Spinal cord (tissue), 10 donors: ENCODE measurements around the gene CLCNKA. TPM values are rescaled to one million over a fixed set of nuclear protein-coding genes. Genes with fewer than 3 reads are reported as not detected.
"Not testable (repeated sequence)": the region's sequence is repeated elsewhere in the genome, so short reads cannot be mapped to it uniquely, and the experiment has no call there.

Experiments
- DNase-seq, 6 donors: peaks; one replicate each; pipeline versions ENCODE4 v3.0.0 to v3.0.0-alpha.2; 2013 to 2015; ENCODE audit warnings: low spot score in 6 of 6, low read depth in 4 of 6
- H3K27ac ChIP-seq: one replicate; pipeline ENCODE4 v1.5.1; 2013; ENCODE audit warnings: low read depth, low read length, control low read depth
- H3K27me3 ChIP-seq: one replicate; pipeline ENCODE4 v1.6.1; 2013; ENCODE audit warnings: low read length; ENCODE audit not compliant: control insufficient read depth, insufficient read depth
- H3K36me3 ChIP-seq: one replicate; pipeline ENCODE4 v1.6.1; 2013; ENCODE audit warnings: low read length; ENCODE audit not compliant: control insufficient read depth, insufficient read depth
- H3K4me1 ChIP-seq: one replicate; pipeline ENCODE4 v1.6.1; 2013; ENCODE audit warnings: low read length; ENCODE audit not compliant: control insufficient read depth, insufficient read depth
- H3K4me3 ChIP-seq: one replicate; pipeline ENCODE4 v1.5.1; 2013; ENCODE audit warnings: low read depth, low read length, control low read depth
- H3K9me3 ChIP-seq: one replicate; pipeline ENCODE4 v1.6.1; 2013; ENCODE audit warnings: low read length; ENCODE audit not compliant: control insufficient read depth, insufficient read depth
- WGBS: methylation state at CpG from one replicate; pipeline ENCODE4 v1.1.5; 2013; ENCODE audit warnings: missing lambda C conversion rate; ENCODE audit not compliant: insufficient coverage; 5-methylcytosine and 5-hydroxymethylcytosine counted together
- polyA plus RNA-seq, 2 donors: library from polyadenylated mRNA; unstranded; fragments of 120-200 nt; gene quantifications; one replicate each; pipeline ENCODE4 v1.2.1, GENCODE V29; 2013; ENCODE audit not compliant: insufficient read length in 2 of 2
- total RNA-seq, 2 donors: library from RNA; depleted of rRNA in 1 of 2; stranded (reverse); fragments of 120-200 nt in 1 of 2; fragments of >200 nt in 1 of 2; gene quantifications; one replicate each; pipeline versions ENCODE4 v1.2.3 to v1.2.4, GENCODE V29; 2013 to 2014
- donor health status: healthy.

The CLCNKA gene
- total and polyA plus RNA-seq, 4 donors, result 0.10 to 1.8 (median 1.0) TPM; not detected in 1

DNA sequence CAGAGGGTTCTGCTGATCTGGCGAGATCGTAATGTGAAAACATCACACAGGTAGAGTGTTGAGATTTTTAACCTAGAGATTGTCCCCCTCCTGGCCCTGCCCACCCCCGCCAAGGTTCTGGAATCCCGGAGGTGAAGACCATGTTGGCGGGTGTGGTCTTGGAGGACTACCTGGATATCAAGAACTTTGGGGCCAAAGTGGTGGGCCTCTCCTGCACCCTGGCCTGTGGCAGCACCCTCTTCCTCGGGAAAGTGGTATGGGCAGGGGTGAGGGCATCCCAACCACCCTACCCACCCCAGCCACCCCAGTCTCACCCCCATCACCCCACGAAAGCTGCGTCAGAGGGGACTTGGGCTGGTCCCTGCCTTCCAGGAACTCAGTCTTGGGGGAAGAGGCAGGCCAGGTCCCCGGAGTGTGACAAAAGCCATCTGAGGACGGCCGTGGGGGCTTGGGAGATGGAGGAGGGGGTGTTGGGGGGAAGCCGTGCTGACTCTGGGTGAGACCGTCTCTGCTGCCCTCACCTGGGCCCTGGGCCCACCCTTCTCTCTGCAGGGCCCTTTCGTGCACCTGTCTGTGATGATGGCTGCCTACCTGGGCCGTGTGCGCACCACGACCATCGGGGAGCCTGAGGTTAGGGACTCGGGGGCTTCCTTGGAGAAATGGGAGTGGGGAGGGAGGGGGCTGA, 26.1 kb downstream of the CLCNKA start:
- WGBS, result 53% methylated on average over 7 of the region's 19 CpGs
- Histone ChIP-seq H3K9me3 (no peaks in the 10 kb centered on the region), H3K27me3 (peaks cover 3% of the 10 kb centered on the region), H3K4me3 (no peak overlapping the region), H3K36me3 (no peaks in the 10 kb centered on the region), H3K4me1 (peaks cover 14% of the 10 kb centered on the region), H3K27ac (no peak overlapping the region)
- no peak for DNase-seq

DNA sequence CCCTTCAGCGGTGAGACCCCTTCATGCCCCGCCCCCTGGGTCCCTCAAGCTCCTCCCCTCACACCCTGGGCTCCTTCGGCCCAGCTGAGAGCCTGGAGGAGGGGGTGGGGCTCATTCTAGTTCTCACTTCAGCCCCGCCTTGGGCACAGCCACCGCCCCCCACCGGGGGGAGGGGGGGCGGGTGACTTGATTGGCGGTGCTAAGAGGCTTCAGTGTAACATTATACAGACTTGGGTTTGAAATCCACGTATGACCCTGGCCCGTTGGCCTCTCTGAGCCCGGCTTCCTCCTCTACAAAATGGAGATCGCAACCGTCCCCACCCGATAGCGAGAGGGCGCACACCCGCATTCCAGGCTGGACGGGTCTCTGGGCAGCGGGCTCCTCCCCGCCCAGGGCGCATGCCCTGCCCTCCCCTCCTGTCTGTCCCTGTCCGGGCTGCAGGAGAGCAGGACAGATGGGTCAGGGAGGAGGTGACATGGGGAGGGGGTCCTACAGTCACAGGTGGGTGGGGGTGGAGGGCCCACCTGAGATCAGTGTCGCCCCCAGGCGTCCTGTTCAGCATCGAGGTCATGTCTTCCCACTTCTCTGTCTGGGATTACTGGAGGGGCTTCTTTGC, 26.8 kb downstream of the CLCNKA start:
- Histone ChIP-seq H3K27me3 (peaks cover 3% of the 10 kb centered on the region), H3K36me3 (no peaks in the 10 kb centered on the region), H3K27ac (no peak overlapping the region), H3K4me3 (peak overlapping the region; percentile 39), H3K9me3 (no peaks in the 10 kb centered on the region), H3K4me1 (peaks cover 14% of the 10 kb centered on the region)
- 3% methylated on average over 15 of the region's 25 CpGs for WGBS
- peak in 4 of 6 donors; percentile 23 to 89 (median 52) for DNase-seq

DNA sequence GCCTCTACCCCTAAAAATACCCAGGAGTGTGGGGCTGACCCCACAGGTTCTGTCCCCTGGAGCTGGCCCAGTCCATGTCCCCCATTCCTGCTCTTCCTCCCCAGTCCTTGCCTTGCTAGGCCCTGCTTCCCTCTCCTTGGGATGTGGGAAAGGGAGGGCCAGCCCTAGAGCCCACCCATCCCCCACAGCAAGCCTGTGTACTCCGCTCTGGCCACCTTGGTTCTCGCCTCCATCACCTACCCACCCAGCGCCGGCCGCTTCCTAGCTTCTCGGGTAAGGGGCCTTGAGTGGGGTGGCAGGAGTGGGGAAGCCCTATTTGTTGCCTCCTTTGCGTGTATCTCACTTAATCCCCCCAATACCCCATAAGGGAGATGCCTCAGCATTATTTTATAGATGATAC, 28.5 kb downstream of the CLCNKA start:
- Histone ChIP-seq H3K27ac (no peak overlapping the region), H3K27me3 (peaks cover 3% of the 10 kb centered on the region), H3K36me3 (no peaks in the 10 kb centered on the region), H3K9me3 (no peaks in the 10 kb centered on the region), H3K4me3 (no peak overlapping the region), H3K4me1 (peaks cover 14% of the 10 kb centered on the region)
- DNase-seq, result no peak
- no CpG with 5 or more reads among the region's 7 CpGs for WGBS

DNA sequence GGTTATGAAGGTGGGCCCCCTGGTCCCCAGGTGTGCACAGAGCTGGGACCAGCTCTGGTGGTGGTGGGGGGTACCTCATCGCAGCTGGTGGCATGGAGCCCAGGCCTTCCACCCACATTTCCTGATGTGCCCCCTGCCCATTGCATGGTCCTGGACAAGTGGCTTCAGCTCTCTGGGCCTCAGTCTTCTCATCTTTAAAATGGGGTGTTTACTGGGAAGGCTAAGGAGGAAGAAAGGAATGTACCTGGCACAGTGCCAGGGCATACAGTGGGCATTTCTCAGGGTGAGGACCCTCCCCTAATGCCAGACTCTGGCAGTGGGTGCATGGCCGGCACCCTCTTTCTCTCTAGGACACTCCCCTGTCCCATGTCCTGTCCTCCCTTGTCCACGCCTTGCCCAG, 29.2 kb downstream of the CLCNKA start:
- Histone ChIP-seq H3K4me1 (peaks cover 16% of the 10 kb centered on the region), H3K9me3 (no peaks in the 10 kb centered on the region), H3K4me3 (no peak overlapping the region), H3K27ac (no peak overlapping the region), H3K27me3 (peaks cover 3% of the 10 kb centered on the region), H3K36me3 (no peaks in the 10 kb centered on the region)
- WGBS, result 93% methylated on average over 3 of the region's 3 CpGs
- no peak for DNase-seq

DNA sequence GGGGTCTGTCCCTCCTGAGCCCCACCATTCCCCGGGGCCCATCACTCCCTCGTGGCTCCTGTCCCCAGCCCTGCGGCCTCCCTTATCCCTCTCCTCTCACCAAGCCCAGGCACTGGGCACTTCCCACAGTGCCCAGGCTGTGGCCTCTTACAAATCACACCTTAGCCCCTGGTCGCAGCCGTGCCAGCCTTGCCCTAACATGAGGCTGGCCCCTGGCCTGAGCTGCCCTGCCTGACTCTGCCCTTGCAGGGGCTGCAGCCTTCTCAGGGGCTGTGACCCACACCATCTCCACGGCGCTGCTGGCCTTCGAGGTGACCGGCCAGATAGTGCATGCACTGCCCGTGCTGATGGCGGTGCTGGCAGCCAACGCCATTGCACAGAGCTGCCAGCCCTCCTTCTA, 30.1 kb downstream of the CLCNKA start:
- H3K36me3 ChIP-seq, DNase-seq, H3K27me3 ChIP-seq, H3K27ac ChIP-seq, H3K4me3 ChIP-seq, H3K9me3 ChIP-seq: not testable (repeated sequence)
- WGBS, result 90% methylated on average over 11 of the region's 12 CpGs
- peaks cover 19% of the 10 kb centered on the region for H3K4me1 ChIP-seq

DNA sequence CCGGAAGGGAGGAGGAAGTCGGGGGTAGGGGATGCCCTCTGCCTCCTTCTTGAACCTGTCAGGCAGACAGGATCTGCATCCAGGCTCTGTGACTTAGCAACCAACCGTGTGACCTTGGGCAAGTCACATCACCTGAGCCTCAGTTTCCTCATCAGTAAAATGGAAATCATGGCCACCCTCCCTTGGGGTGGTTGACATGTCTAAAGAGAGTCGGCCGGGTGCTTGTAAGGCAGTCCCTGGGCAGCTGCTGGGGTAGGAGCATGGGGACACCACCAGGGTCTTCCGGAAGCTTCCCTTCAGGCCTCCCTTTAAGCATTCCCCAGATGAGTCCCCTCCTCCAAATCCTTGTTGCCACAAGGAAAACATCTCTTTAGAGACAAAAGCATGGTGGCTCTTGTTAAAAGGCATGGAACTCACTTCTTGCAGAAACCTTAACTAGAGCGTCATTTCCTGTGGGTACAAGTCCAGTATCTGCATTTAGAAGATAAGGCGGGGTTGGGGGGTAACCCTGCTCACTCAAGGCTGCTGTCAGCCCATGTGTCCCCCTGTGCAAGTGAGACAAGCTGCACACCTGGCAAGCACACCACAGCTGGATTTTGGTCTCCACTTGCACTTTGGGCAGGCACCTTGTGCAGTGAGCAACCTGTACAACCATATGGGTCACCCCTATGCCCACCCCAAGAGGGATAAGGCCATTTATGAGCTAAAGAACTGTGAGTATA, 32.1 kb downstream of the CLCNKA start:
- Histone ChIP-seq H3K4me3 (no peak overlapping the region), H3K27ac (no peak overlapping the region), H3K4me1 (peaks cover 9% of the 10 kb centered on the region), H3K36me3 (peaks cover 8% of the 10 kb centered on the region), H3K9me3 (no peaks in the 10 kb centered on the region), H3K27me3 (peaks cover under 1% of the 10 kb centered on the region)
- 100% methylated on average over 2 of the region's 8 CpGs for WGBS
- DNase-seq, result no peak

DNA sequence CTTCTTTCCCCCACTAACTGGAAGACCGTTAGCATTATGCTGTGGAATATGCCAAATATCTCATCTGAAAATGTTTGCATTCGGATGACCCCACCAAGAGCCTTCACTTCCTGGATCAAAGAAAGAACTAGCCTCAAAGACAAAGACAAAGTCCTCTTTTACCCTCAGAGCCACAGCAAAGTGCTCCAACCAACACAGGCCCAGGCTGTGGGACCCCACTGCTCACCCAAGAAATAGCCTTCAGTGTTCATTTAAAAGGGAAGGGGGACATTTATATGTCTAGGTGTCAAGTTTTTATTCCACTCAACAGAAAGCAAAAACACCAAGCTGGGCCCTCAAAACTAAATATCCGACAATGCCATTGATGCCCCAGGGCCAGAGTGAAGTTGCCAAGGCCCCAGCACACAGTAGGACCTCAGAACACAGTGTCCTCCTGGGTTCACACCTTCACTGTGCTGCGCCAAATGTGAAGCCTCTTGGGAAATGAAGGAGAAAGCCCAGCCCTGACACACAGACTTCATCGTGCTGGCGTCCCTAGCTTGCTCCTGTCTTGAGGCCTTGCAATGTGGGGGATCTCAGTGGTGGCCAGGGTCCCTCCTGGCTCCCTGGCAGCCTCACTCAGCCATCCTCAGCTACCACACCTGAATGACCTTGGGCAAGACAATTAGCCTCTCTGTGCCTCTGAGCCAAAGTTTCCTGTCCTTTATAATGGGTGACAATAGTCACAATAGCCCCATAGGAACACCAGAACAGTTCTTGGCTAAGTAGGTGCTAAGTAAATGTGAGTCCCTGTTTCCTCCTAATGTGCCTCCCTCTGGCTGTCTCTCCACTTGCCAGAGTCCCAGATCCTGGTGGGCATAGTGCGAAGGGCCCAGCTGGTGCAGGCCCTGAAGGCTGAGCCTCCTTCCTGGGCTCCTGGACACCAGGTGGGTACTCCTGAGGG, 33.0 kb downstream of the CLCNKA start:
- H3K27me3 ChIP-seq, result no peaks in the 10 kb centered on the region
- no peaks in the 10 kb centered on the region for H3K9me3 ChIP-seq
- peaks cover 8% of the 10 kb centered on the region for H3K36me3 ChIP-seq
- H3K4me1 ChIP-seq, result peaks cover 5% of the 10 kb centered on the region
- H3K4me3 ChIP-seq, result no peak overlapping the region
- H3K27ac ChIP-seq, result no peak overlapping the region
- no peak for DNase-seq
- 64% methylated on average over 5 of the region's 7 CpGs for WGBS

DNA sequence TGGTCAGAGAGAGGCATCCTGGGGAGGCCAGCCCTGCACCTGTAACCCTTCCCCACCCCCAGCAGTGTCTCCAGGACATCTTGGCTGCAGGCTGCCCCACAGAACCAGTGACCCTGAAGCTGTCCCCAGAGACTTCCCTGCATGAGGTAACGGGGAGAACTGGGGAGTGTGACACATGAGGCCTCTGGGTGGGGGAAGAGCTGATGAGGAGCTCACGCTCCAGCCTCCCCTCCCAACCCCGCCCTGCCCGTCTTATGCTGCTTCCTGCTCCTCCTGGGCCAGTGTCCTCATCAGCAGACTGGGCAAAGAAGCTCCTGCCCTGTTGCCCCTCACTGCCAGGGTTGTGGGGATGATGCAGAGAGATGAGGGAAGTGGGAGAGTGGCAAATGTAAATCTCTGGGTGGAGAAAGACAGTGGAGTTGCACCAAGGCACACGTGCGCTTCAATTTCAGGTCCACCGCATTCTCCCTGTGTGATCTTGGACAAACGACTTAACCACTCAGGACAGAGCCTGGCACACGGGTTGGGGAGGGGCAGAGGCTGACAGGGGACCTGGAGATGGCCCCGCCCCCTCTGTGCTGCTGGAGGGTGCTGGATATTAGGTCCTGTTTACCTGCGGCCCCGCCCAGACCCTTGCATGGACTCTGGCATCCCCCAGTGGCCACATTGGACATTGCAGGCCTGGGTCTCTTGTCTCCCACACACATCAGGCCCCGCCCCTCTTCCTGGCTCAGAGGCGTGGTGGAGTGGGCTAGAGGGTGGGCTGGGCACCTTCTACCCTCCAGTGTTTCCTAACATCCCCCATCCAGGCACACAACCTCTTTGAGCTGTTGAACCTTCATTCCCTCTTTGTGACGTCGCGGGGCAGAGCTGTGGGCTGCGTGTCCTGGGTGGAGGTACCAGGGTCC, 34.0 kb downstream of the CLCNKA start:
- Histone ChIP-seq H3K36me3 (peaks cover 8% of the 10 kb centered on the region), H3K9me3 (no peaks in the 10 kb centered on the region), H3K4me1 (peaks cover 5% of the 10 kb centered on the region), H3K27ac (no peak overlapping the region), H3K4me3 (no peak overlapping the region), H3K27me3 (no peaks in the 10 kb centered on the region)
- WGBS, result 35% methylated on average over 6 of the region's 18 CpGs
- DNase-seq, result peak in 5 of 6 donors; percentile 50 to 94 (median 65)
